HG03135 (cell line): ENCODE data around the gene IKZF3.
"Not testable (repeated sequence)": the region's sequence is repeated elsewhere in the genome, so short reads cannot be mapped to it uniquely, and the experiment has no call there.

ENCODE experiments used
- ATAC-seq: cut with Tn5 transposase; IDR thresholded peaks from one replicate; pipeline ENCODE4 v1.9.1; 2021; ENCODE audit warnings: mild to moderate bottlenecking, moderate library complexity; ENCODE audit not compliant: unreplicated experiment

IKZF3 gene

DNA sequence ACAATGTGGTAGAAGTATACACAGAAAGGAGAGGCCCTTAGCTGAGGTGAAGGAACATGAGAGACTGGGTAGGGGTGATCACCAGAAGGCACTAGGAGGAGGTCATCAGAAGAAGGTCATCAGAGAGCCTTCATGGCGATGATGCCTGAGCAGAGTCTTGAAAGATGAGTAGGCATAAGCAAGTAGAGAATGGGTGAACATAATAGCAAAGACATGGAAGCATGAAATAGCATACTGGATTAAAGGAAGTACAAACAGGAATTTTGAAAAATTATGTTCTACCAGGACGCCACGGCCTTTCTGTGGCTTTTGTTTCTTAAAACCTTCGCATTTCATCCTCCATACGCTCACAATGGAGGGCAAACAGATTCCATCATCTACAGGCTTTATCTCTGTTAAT is 2.9 kb downstream of the IKZF3 start:
- no peak for ATAC-seq

DNA sequence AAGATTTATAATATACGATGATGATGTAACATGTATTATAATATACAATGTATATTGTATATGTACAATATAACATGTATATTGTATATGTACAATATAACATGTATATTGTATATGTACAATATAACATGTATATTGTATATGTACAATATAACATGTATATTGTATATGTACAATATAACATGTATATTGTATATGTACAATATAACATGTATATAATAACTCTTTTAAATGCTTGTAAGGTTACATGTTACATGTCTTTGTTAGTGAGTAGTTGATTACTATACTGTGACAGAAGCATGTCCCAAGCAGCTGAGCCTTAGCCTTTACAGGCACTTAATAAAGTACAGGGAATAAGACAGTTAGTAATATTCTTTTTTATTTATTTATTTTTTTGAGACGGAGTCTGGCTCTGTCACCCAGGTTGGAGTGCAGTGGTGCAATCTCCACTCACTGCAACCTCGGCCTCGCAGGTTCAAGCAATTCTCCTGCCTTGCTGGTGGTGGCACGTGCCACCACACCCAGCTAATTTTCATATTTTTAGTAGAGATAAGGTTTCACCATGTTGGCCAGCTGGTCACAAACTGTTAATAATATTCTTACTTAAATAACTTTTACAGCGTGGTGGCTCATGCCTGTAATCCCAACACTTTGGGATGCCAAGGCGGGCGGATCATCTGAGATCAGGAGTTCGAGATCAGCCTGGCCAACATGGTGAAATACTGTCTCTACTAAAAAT is 8.0 kb downstream of the IKZF3 start:
- not testable (repeated sequence) for ATAC-seq

DNA sequence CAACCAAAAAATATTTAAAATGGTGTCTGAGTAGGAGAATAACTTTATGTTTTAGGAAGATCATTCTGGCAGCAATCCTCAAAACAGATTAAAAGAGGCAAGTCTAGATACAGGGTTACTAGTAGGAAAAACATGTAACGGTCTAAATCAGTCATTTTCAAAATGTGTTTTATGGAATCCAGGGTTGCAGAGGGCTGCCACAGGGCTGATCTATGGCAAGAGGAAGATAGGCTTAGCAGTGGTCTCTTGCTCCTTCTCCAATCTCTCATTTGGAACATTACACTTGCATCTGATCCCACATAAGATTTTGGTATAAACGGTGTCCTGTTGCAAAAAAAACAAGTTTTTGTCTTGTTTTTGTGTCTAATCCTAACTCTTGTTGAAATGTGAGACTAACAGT is 9.2 kb downstream of the IKZF3 start:
- ATAC-seq, result no peak

DNA sequence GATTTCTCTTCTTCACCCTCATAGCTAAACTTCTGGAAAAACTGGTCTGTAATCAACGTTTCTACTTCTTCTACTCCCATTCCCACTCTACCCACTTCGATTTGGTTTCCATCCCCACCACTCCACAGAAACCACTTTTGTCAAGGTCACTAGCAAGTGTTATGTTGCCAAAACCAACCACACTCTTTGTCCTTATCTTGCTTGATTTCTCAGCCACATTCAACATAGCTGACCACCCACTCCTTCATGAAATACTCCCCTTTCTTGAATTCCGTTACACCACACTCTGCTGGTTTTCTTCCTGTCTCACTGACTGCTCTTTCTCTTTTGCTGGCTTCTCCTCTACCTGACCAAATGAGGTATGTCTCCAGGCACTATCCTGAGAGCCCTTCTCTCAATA is 11.9 kb downstream of the IKZF3 start:
- ATAC-seq, result no peak

DNA sequence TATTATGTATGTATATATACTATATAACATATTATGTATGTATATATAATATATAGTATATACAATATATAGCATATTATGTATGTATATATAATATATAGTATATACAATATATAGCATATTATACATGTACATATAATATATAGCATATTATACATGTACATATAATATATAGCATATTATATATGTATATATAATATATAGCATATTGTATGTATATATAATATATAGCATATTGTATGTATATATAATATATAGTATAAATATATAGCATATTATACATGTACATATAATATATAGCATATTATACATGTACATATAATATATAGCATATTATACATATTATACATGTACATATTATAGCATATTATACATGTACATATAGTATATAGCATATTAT is 13.9 kb downstream of the IKZF3 start:
- ATAC-seq, result not testable (repeated sequence)

DNA sequence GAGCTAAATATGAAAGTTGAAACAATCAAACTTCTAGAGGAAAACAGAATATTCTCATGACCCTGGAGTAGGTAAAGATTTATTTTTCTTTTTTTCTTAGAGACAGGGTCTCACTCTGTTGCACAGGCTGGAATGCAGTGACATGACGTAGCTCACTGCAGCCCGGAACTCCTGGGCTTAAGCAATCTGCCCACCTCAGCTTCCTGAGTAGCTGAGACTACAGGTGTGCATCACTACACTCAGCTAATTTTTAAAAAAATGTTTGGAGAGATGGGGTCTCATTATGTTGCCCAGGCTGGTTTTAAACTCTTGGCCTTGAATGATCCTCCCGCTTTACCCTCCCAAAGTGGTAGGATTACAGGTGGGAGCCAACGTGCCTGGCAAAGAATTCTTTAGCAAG is 15.5 kb downstream of the IKZF3 start:
- ATAC-seq, result no peak

DNA sequence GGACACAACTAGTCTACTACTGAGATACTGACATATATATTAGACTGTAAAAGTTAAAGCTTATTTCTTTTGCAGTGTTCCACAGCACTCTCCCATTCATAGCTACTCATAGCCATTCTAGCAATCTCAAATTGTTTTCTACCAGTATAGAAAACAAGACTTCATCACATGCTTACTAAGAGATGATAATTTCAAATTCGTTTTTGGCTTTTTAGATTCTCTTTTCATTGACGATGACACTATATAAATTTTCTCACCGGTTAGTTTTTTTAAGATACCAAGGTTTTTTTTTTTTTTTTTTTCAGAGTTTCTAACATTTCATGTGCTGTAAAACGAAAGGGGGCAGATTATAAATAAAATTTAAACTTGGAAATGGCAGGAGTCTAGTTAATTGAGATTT is 17.9 kb downstream of the IKZF3 start:
- ATAC-seq, result no peak

DNA sequence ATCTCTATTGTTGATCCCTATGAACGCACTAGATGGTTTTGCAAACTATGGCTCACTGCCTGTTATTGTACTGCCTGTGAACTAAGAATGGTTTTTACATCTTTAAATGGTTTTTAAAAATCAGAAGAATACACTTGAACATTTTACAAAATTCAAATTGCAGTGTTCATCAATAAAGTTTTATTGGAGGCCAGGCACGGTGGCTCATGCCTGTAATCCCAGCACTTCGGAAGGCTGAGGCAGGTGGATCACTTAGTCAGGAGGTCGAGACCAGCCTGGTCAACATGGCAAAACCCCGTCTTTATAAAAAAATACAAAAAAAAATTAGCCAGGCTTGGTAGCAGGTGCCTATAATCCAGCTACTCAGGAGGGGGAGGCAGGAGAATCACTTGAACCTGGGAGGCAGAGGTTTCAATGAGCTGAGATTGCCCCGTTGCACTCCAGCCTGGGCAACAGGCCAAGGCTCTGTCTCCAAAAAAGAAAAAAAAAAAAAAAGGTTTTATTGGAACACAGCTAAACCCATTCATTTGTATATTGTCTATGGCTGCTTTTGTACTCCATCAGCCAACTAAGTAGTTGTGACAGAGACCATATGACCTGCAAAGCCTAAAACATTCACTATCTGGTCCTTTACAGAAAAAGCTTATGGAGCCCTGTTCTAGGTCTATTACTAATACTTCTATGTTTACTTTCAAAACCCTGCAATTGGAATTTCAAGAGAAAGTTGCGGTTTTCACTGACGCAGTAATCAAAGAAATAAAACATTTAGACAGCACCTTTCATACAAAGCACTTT is 18.9 kb downstream of the IKZF3 start:
- no peak for ATAC-seq

DNA sequence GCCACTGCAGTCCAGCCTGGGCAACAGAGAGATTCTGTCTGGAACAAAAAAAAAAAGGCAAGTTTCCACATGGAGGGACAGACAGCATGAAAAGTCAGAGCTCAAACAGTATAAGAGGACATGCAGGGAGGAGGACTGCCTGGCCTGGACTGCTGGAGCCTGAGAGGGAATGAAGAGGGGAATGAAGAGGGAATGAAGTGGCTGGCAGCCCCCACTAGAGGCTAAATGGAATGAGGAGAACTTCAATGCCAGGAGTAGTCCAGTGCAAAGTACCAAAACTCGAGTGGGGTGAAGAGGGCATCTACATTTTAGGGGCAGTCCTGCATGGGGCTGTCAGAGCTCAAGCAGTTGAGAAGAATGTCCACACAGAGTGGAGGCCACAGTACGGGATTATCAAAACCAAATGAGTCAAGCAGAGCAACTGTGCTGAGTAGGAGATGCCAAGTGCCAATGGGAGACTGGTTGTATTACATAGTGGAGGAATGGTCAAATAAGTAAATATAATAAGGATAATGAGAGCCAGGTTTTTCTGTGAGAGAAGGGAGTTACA is 22.9 kb downstream of the IKZF3 start:
- no peak for ATAC-seq

DNA sequence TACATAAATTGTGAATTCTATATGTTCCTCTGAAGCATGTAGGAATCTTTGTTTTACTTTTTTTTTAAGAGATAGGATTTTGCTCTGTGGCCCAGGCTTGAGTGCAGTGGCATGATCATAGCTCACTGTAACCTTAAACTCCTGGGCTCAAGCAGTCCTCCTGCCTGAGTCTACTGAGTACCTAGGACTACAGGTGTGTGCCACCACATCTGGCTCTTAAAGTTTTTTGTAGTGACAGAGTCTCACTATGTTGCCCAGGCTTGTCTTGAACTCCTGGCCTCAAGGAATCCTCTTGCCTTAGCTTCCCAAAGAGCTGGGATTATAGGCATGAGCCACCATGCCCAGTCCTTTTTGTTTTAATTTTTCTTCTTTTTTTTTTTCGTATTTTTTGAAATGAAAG is 25.3 kb downstream of the IKZF3 start:
- ATAC-seq, result no peak

DNA sequence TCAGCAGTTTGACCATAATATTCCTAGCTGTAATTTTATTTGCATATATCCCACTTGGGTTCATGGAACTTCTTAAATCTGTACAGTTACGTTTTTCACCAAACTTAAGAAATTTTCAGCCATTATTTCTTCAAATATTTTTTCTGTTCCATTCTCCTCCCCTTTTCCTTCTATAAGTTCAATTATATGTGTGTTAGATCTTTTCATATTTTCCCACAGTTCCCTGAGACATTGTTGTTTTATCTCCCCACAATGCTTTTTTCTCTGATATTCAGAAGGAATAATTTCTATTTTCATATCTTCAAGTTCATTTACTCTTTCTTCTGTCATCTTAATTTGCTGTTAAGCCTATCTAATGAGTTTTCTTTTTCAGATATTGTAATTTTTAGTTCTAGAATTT is 26.1 kb downstream of the IKZF3 start:
- no peak for ATAC-seq

DNA sequence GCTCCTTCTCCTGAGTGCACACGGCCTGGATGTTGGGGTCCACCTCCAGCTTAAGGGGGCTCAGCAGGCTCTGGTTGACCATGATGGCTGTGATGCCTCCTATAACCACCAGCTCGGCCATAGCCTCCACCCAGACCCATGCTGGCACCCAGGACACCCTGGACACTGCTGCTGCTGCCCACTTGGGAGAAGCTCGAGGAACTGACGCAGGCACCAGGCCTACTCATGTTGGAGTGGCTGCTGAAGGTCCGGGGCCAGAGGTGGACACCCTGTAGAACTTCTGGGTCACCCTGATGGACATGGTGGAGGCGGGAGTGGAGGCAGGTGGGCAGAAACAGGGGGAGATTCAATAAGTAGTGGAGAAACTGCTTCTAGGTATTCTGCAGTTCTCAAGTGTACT is 28.0 kb downstream of the IKZF3 start:
- ATAC-seq, result no peak

DNA sequence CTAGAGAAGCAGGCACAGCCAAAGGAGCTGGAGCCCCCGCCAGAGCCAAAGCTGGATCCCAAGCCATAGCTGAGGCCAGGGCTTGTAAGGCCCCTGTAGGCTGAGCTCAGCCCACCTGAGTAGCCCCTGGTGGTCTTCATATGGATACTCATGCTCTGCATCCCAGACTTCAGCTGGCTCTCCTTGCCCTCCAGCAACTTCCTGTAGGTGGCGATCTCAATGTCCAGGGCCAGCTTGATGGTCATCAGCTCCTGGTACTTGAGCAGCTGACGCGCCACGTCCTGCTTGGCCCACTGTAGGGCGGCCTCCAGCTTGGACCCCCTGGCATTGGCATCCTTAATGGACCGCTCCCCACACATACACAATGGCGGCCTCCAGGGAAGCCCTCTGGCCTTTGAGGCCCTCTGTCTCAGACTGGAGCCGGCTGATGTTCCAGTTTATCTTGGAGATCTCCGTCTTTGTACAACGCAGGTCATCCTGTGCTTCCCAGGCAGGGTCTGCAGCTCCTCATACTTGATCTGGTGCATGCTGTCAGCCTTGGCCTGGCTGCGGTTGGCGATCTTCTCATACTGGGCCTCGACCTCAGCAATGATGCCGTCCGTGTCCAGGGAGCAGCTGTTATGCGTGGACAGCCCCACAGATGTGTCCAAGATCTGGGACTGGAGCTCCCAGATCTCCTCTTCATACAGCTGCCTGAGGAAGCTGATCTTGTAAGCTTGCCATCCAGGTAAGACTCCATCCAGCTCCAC is 28.9 kb downstream of the IKZF3 start:
- ATAC-seq, result no peak

DNA sequence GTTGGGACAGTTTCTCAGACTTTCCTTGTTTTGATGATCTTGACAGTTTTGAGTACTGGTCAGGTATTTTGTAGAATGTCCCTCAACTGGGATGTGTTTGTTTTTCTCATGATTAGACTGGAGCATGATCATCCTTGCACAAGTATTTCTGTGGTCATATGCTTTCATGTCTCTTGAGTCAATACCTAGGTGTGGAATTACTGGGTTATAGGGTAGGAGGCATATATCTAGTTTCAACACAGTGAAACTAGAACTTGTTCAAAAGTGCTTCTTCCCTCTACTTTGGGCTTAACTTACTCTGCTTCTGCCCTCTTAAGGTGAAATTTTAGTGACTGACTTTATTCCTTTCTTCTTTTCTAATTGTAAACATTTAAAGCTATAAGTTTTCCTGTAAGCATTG is 30.1 kb downstream of the IKZF3 start:
- ATAC-seq, result no peak

DNA sequence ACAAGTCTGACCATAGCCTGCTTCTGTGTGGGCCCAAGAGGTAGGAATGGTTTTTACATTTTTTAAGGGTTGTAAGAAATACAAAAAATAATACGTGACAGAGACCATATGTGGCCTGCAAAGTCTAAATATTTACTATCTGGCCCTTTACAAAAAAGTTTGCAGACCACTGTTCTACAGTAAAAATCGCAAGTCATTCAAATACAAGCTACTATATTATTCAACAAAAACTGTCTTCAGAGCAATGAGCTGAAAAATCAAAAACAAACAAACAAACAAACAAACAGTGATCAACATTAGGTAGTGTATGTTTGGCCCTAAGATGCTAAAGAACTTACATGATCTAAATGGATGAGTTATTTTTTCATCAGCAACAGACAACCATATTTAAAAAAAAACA is 32.5 kb downstream of the IKZF3 start:
- ATAC-seq, result no peak

DNA sequence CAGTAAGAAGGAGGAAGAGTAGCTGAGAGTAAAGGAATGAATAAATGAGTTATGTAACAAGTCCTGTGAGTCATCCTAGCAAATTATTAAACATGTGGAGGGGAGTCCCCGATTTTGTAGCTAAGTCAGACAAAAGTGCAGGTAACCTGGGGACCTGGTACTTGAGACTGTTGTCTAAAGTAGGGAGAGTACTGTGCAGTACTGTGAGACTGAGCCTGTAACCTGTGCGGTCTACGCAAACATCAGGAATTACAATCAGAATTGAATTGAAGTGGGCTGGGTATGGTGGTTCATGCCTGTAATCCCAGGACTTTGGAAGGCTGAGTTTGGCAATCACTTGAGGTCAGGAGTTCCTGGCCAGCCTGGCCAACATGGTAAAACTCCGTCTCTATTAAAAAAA is 35.7 kb downstream of the IKZF3 start:
- ATAC-seq, result no peak

DNA sequence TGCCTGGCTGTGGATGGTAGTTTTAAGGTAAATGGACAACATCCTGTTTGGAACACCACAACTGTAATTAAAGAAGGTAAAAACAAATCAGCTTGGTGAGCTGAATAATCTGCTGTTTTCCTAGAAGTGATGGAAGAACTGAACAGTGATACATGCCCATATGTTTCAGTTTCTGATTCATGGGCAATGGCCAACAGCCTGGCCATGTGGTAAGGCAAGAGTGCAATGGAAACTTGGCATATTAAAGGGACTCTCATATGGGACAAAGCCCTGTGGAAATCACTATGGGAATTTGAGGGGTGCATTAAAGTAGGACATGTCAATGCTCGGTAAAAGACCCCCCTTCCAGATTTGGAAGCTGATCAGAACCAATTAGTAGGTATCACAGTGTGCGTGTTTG is 37.8 kb downstream of the IKZF3 start:
- no peak for ATAC-seq

DNA sequence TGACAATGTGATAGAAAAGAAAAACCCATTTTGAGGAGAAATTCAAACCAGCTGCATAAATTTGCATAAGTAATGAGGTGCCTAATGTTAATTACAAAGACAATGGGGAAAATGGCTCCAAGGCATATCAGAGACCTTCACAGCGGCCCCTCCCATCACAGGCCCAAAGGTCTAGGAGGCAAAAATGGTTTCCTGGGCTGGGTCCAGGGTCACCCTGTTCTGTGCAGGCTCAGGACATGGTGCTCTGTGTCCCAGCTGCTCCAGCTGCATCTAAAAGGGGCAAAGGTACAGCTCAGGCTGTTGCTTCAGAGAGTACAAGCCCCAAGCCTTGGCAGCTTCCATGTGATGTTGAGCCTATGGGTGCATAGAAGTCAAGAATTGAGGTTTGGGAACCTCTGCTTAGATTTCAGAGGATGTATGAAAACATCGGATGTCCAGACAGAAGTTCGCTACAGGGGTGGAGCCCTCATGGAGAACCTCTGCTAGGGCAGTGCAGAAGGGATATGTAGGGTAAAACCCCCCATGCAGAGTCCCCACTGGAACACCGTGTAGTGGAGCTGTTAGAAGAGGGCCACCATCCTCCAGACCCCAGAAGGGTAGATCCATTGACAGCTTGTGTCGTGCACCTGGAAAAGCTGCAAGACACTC is 40.6 kb downstream of the IKZF3 start:
- ATAC-seq, result no peak

DNA sequence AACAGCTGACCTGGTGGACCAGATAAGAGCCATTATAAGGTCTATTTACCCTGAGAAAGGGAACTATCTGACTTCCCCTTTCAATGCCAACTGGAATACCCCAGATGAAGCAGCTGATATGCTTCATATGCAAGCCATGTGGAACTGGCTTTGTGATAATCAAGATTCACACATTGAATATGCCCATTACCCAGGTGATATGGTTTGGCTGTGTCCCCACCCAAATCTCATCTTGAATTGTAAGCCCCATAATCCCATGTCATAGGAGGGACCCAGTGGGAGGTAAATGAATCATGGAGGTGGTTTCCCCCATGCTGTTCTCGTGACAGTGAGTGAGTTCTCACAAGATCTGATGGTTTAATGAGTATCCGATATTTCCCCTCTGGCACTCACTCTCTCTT is 42.1 kb downstream of the IKZF3 start:
- no peak for ATAC-seq

DNA sequence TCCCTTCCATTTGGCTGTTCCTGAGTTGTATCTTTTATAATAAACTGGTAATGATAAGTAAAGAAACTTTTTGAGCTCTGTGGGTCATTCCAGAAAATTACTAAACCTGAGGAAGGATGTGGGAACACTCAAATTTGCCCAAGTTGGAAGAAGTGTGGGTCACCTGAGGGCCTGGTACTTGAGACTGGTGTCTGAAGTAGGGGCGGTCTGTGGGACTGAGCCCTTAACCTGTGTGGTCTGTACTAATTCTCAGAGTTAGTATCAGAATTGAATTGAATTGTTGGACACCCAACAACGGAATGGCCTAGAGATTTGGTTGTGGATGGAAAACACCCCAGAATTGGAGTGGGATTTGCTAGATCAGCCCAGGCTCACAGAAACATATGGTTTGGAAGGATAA is 43.1 kb downstream of the IKZF3 start:
- no peak for ATAC-seq

DNA sequence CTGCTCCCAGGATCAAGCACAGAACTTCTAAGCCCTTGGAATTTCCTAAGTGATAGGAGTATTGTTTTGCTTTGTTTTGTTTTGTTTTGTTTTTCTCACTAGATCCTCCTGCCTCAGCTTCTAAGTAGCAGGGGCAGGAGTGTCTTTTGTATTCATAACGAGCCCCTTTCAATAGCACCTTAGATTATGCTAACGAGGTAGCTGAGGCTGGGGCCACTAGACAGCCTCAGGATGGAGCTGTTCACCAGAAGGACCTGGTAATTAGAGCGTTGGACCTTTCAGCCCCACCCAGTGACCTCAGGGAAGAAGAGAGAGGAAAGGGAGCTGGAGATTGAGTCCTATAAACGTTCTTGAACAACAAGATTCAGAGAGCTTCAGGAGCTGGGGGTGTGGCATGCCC is 43.6 kb downstream of the IKZF3 start:
- ATAC-seq, result no peak
